Measurements from ENCODE around the gene SLC39A11. TPM values are rescaled to one million over a fixed set of nuclear protein-coding genes. Genes with fewer than 3 reads are reported as not detected.
"Not testable (repeated sequence)": the region's sequence is repeated elsewhere in the genome, so short reads cannot be mapped to it uniquely, and the experiment has no call there.

The SLC39A11 gene
- polyA plus RNA-seq, 3 donors: 26.5 to 28.6 (median 26.7) TPM

GRCh38 chr17:73121506-73121905, 29.0 kb upstream of the SLC39A11 start:
- peak in 2 of 11 donors; percentile 14 to 15 for DNase-seq (ENCODE audit: extremely low read depth in 1 of 11, low read depth in 9 of 11, low spot score in 4 of 11)

GRCh38 chr17:73119631-73120030, 27.1 kb upstream of the SLC39A11 start:
- no peak for DNase-seq (ENCODE audit: extremely low read depth in 1 of 11, low read depth in 9 of 11, low spot score in 4 of 11)

- DNase-seq (ENCODE audit: extremely low read depth in 1 of 11, low read depth in 9 of 11, low spot score in 4 of 11): no peak
Observed at GRCh38 chr17:73118951-73119391, 26.5 kb upstream of the SLC39A11 start.

GRCh38 chr17:73118139-73118538, 25.7 kb upstream of the SLC39A11 start:
- no peak for DNase-seq (ENCODE audit: extremely low read depth in 1 of 11, low read depth in 9 of 11, low spot score in 4 of 11)

GRCh38 chr17:73112246-73112645, 19.8 kb upstream of the SLC39A11 start:
- no peak for DNase-seq (ENCODE audit: extremely low read depth in 1 of 11, low read depth in 9 of 11, low spot score in 4 of 11)

GRCh38 chr17:73111386-73111785, 18.9 kb upstream of the SLC39A11 start:
- DNase-seq (ENCODE audit: extremely low read depth in 1 of 11, low read depth in 9 of 11, low spot score in 4 of 11): no peak

- DNase-seq (ENCODE audit: extremely low read depth in 1 of 11, low read depth in 9 of 11, low spot score in 4 of 11): peak in 2 of 11 donors; percentile 35 to 40
Observed at GRCh38 chr17:73107191-73107590, 14.7 kb upstream of the SLC39A11 start.

- no peak for DNase-seq (ENCODE audit: extremely low read depth in 1 of 11, low read depth in 9 of 11, low spot score in 4 of 11)
Observed at GRCh38 chr17:73105431-73105830, 12.9 kb upstream of the SLC39A11 start.

GRCh38 chr17:73104450-73104849, 12.0 kb upstream of the SLC39A11 start:
- no peak for DNase-seq (ENCODE audit: extremely low read depth in 1 of 11, low read depth in 9 of 11, low spot score in 4 of 11)

- no peak for DNase-seq (ENCODE audit: extremely low read depth in 1 of 11, low read depth in 9 of 11, low spot score in 4 of 11)
Observed at GRCh38 chr17:73103641-73104335, 11.3 kb upstream of the SLC39A11 start.

- DNase-seq (ENCODE audit: extremely low read depth in 1 of 11, low read depth in 9 of 11, low spot score in 4 of 11): no peak
Observed at GRCh38 chr17:73101031-73101430, 8.5 kb upstream of the SLC39A11 start.

- no peak for DNase-seq (ENCODE audit: extremely low read depth in 1 of 11, low read depth in 9 of 11, low spot score in 4 of 11)
Observed at GRCh38 chr17:73100363-73100762, 7.9 kb upstream of the SLC39A11 start.

GRCh38 chr17:73099511-73099910, 7.0 kb upstream of the SLC39A11 start:
- no peak for DNase-seq (ENCODE audit: extremely low read depth in 1 of 11, low read depth in 9 of 11, low spot score in 4 of 11)

GRCh38 chr17:73098919-73099318, 6.4 kb upstream of the SLC39A11 start:
- DNase-seq (ENCODE audit: extremely low read depth in 1 of 11, low read depth in 9 of 11, low spot score in 4 of 11): no peak

GRCh38 chr17:73097973-73098765, 5.7 kb upstream of the SLC39A11 start:
- not testable (repeated sequence) for DNase-seq (ENCODE audit: extremely low read depth in 1 of 11, low read depth in 9 of 11, low spot score in 4 of 11)

GRCh38 chr17:73096866-73097265, 4.4 kb upstream of the SLC39A11 start:
- no peak for DNase-seq (ENCODE audit: extremely low read depth in 1 of 11, low read depth in 9 of 11, low spot score in 4 of 11)

- DNase-seq (ENCODE audit: extremely low read depth in 1 of 11, low read depth in 9 of 11, low spot score in 4 of 11): no peak
Observed at GRCh38 chr17:73096211-73096610, 3.7 kb upstream of the SLC39A11 start.

GRCh38 chr17:73093286-73093685, 798 bp upstream of the SLC39A11 start:
- no peak for DNase-seq (ENCODE audit: extremely low read depth in 1 of 11, low read depth in 9 of 11, low spot score in 4 of 11)

GRCh38 chr17:73091770-73092522, 542 bp downstream of the SLC39A11 start:
- DNase-seq (ENCODE audit: extremely low read depth in 1 of 11, low read depth in 9 of 11, low spot score in 4 of 11): no peak

- DNase-seq (ENCODE audit: extremely low read depth in 1 of 11, low read depth in 9 of 11, low spot score in 4 of 11): no peak
Observed at GRCh38 chr17:73091410-73091769, 1.1 kb downstream of the SLC39A11 start.

All from renal cortex interstitium (tissue), 11 donors.